Measurements from ENCODE around the gene POLG2. TPM values are rescaled to one million over a fixed set of nuclear protein-coding genes. Genes with fewer than 3 reads are reported as not detected.

POLG2 gene
- total RNA-seq, 1 experiment from 2014 or later = 27.5 TPM

DNA sequence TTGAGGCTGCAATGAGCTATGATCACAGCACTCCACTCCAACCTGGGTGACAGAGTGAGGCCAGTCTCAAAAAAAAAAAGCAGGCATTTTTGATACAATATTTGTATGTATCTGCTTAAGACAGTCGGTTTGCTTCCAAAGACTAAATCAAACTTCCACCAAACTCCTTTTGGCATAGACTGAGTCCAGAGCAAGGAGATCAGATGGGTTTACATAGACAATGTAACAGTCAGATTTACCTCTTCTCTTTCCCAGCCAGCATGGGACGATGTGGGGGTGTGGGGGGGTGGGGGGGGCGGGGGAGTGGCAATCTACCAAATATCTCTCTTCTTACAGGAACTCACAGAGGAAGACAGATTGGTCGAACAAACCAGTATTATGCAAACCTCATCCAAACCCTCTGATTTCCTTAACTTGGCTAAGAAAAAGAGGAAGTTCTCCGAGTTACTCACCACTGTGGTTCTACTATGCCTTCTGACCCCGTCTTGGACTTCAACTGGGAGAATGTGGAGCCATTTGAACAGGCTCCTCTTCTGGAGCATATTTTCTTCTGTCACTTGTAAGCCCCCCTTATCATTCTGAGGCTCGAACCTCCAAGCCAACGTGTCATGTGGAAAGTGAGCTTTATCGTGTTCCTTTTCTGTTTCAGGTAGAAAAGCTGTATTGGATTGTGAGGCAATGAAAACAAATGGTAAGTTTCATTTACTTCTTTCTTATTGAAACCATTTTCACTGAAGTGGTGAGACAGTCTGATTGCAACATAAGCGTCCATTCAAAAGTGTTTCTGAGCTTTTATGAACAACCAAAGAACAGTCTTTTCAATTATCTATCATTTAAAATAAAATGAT lies 48.0 kb downstream of the POLG2 start, which contains the start of gene MILR1:
Gene MILR1 (plus strand): TSS at position 451 of the 848 bp plus-strand sequence. CDS start 54 bp downstream, at position 505.
- Mint-ChIP-seq H3K36me3 (ENCODE audit: insufficient read depth, unreplicated experiment) (peaks cover 6% of the 10 kb centered on the region), H3K4me1 (ENCODE audit: insufficient read depth, unreplicated experiment) (no peaks in the 10 kb centered on the region), H3K9me3 (ENCODE audit: unreplicated experiment) (no peaks in the 10 kb centered on the region), H3K4me3 (ENCODE audit: unreplicated experiment) (peak within 1 kb of the TSS; percentile 46), H3K27me3 (ENCODE audit: insufficient read depth, unreplicated experiment) (no peaks in the 10 kb centered on the region), H3K27ac (ENCODE audit: low read depth, unreplicated experiment) (peak within 1 kb of the TSS; percentile 63)
- CTCF ChIA-PET = interaction anchor here (0.6 kb wide), 2 partner anchors 40 to 48 kb away, joined by 3 to 5 read pairs; partner anchors contain the start of gene POLG2
- peak; percentile 78 for DNase-seq (ENCODE audit: unreplicated experiment)
- POLR2A ChIA-PET = interaction anchor here (0.7 to 1.2 kb wide), 3 partner anchors 40 to 56 kb away, joined by 3 to 4 read pairs (median 3); partner anchors contain the start of gene POLG2
- intact Hi-C loops (cut with micrococcal nuclease) = no loop called here
- TF ChIP-seq, protein P1, sequence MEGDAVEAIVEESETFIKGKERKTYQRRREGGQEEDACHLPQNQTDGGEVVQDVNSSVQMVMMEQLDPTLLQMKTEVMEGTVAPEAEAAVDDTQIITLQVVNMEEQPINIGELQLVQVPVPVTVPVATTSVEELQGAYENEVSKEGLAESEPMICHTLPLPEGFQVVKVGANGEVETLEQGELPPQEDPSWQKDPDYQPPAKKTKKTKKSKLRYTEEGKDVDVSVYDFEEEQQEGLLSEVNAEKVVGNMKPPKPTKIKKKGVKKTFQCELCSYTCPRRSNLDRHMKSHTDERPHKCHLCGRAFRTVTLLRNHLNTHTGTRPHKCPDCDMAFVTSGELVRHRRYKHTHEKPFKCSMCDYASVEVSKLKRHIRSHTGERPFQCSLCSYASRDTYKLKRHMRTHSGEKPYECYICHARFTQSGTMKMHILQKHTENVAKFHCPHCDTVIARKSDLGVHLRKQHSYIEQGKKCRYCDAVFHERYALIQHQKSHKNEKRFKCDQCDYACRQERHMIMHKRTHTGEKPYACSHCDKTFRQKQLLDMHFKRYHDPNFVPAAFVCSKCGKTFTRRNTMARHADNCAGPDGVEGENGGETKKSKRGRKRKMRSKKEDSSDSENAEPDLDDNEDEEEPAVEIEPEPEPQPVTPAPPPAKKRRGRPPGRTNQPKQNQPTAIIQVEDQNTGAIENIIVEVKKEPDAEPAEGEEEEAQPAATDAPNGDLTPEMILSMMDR (IDR thresholded peaks at IDR 0.05; ENCODE audit: unreplicated experiment) = no peak
- TSS peak; percentile 84 for BruUV-seq (replicated peaks)

DNA sequence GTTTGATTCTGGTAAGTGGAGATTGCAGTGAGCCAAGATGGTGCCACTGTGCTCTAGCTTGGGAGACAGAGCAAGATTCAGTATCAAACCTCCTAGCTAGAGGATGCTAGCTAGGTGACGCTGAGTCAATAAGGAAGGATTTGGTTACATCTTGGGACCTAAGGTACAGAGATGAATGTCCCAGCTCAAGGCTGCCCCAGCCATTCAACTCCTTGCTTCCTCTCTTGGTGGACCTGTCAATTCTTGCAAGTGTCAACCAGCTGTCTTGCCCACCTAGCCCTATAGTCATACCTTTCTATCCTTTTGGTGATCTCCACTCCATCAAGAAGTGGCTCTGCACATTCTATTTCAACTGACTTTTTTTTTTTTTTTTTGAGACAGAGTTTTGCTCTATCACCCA lies 49.3 kb downstream of the POLG2 start:
- DNase-seq (ENCODE audit: unreplicated experiment) = no peak

DNA sequence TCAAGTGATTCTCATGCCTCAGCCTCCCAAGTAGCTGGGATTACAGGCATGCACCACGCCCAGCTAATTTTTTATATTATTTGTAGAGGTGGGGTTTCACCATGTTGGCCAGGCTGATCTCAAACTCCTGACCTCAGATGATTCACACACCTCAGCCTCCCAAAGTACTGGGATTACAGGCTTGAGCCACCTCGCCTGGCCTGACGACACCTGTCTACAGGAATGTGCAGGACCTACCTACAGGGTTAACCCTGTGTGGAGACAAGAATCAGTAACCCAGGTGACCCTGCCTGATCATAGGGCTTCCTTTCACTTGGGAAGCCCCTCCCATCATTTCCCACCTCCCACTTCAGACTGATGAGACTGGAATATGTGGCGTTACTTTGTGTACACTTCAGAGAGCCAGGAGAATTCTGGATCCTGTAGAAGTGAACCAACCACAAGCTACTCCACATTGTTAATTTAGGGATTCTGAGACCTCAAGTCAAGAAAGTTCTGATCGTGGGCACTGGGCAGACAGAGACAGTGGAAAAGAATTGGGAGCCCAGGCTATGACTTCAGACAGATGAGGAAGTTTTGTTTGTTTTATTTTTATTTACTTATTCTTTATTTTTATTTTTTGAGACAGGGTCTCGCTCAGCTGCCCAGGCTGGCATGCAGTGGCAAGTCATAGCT lies 53.6 kb downstream of the POLG2 start:
- H3K27ac Mint-ChIP-seq (ENCODE audit: low read depth, unreplicated experiment) = peak overlapping the region; percentile 70
- peak; percentile 24 for DNase-seq (ENCODE audit: unreplicated experiment)
- CTCF ChIA-PET = interaction anchor here (0.6 to 1.9 kb wide), 3 partner anchors 13 to 85 kb away, joined by 3 to 6 read pairs (median 3); no protein-coding TSS in a partner anchor
- H3K4me1 Mint-ChIP-seq (ENCODE audit: insufficient read depth, unreplicated experiment) = peaks cover 5% of the 10 kb centered on the region
- no peaks in the 10 kb centered on the region for H3K27me3 Mint-ChIP-seq (ENCODE audit: insufficient read depth, unreplicated experiment)
- no peak overlapping the region for H3K4me3 Mint-ChIP-seq (ENCODE audit: unreplicated experiment)
- POLR2A ChIA-PET = no interaction called here
- intact Hi-C loops (cut with micrococcal nuclease) = no loop called here
- peaks cover 6% of the 10 kb centered on the region for H3K36me3 Mint-ChIP-seq (ENCODE audit: insufficient read depth, unreplicated experiment)
- no TSS peak for BruUV-seq (replicated peaks)
- TF ChIP-seq, protein P1 (IDR thresholded peaks at IDR 0.05; ENCODE audit: unreplicated experiment) = no peak
- H3K9me3 Mint-ChIP-seq (ENCODE audit: unreplicated experiment) = no peaks in the 10 kb centered on the region

More for the DNA sequence above, 49.3 kb downstream of the POLG2 start:
- no peaks in the 10 kb centered on the region for H3K27me3 Mint-ChIP-seq (ENCODE audit: insufficient read depth, unreplicated experiment)
- H3K36me3 Mint-ChIP-seq (ENCODE audit: insufficient read depth, unreplicated experiment) = peaks cover 6% of the 10 kb centered on the region
- H3K4me1 Mint-ChIP-seq (ENCODE audit: insufficient read depth, unreplicated experiment) = peaks cover 5% of the 10 kb centered on the region
- ChIA-PET POLR2A (interaction anchor here (0.6 kb wide), 1 partner anchor 34 kb away, joined by 3 read pairs; no protein-coding TSS in a partner anchor), CTCF (interaction anchor here (0.7 to 1.0 kb wide), 2 partner anchors 126 to 166 kb away, joined by 3 to 4 read pairs; no protein-coding TSS in a partner anchor)
- no peak overlapping the region for H3K4me3 Mint-ChIP-seq (ENCODE audit: unreplicated experiment)
- intact Hi-C loops (cut with micrococcal nuclease) = no loop called here
- TF ChIP-seq, protein P1 (IDR thresholded peaks at IDR 0.05; ENCODE audit: unreplicated experiment) = no peak
- no peaks in the 10 kb centered on the region for H3K9me3 Mint-ChIP-seq (ENCODE audit: unreplicated experiment)
- no TSS peak for BruUV-seq (replicated peaks)
- no peak overlapping the region for H3K27ac Mint-ChIP-seq (ENCODE audit: low read depth, unreplicated experiment)

DNA sequence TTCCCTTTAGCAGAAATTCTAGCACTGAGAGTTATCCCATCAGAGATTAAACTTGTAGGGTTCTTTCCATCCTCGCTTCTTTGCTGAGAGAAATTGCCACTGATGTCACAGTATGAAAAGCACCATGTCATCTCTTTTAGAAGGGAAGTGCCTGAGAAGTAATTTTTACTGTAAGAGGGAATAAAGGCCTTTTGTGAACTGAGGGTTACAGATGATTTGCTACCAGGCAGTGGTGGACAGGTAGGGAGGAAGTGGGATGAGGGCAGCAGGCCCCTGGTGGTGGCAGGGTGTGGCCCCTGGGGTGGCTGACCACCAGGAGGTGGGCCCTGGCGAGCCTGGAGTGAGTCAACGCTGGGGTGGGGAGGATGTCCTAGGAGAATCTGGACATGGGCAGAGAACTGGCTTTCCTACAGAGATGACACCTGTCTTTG lies 54.3 kb downstream of the POLG2 start:
- POLR2A ChIA-PET = no interaction called here
- BruUV-seq (replicated peaks) = no TSS peak

More for the DNA sequence above, 54.3 kb downstream of the POLG2 start:
- TF ChIP-seq, protein P1 (IDR thresholded peaks at IDR 0.05; ENCODE audit: unreplicated experiment) = no peak
- Mint-ChIP-seq H3K36me3 (ENCODE audit: insufficient read depth, unreplicated experiment) (peaks cover 6% of the 10 kb centered on the region), H3K4me1 (ENCODE audit: insufficient read depth, unreplicated experiment) (peaks cover 5% of the 10 kb centered on the region), H3K27ac (ENCODE audit: low read depth, unreplicated experiment) (no peak overlapping the region), H3K27me3 (ENCODE audit: insufficient read depth, unreplicated experiment) (no peaks in the 10 kb centered on the region), H3K9me3 (ENCODE audit: unreplicated experiment) (no peaks in the 10 kb centered on the region), H3K4me3 (ENCODE audit: unreplicated experiment) (no peak overlapping the region)
- intact Hi-C loops (cut with micrococcal nuclease) = no loop called here
- DNase-seq (ENCODE audit: unreplicated experiment) = no peak
- CTCF ChIA-PET = interaction anchor here (0.9 to 1.9 kb wide), 3 partner anchors 18 to 582 kb away, joined by 3 to 6 read pairs (median 6); no protein-coding TSS in a partner anchor

Data from MCF 10A (cell line).